Measurements from ENCODE around the gene MYL4.

The MYL4 gene

GRCh38 chr17:47273245-47273644 is 64.1 kb downstream of the MYL4 start:
- no peak for DNase-seq (ENCODE audit: low read depth)

All from stimulated activated CD8-positive, alpha-beta memory T cell treated with anti-CD3 and anti-CD28 coated beads, Interleukin-15, amount 100 ng/mL, for 24 hours (primary cell).